Measurements from ENCODE around the gene DGKD. TPM values are rescaled to one million over a fixed set of nuclear protein-coding genes. Genes with fewer than 3 reads are reported as not detected.

Gene DGKD
- total RNA-seq, 1 experiment from 2014 or later: 52.0 TPM

GRCh38 chr2:233462826-233463470 is 108.7 kb downstream of the DGKD start:
- H3K36me3 ChIP-seq (ENCODE audit: control insufficient read depth in 1 of 2, insufficient read depth in 2 of 2, low read length in 2 of 2): peaks cover 18 to 19% of the 10 kb centered on the region in 2 experiments
- RAD21 ChIA-PET (ENCODE audit: low non-redundant PET in 1 of 2, low total read pairs in 2 of 2, uncharacterized antibody in 2 of 2, unreplicated experiment in 2 of 2): no interaction called here
- no peak overlapping the region for H3K4me3 ChIP-seq (replicated peaks in 1 of 2; ENCODE audit: low read depth in 1 of 2, low read length in 2 of 2)
- ATAC-seq: no peak
- no peak overlapping the region for H3K4me2 ChIP-seq (ENCODE audit: low read length)
- no peaks in the 10 kb centered on the region for H3K9me3 ChIP-seq (ENCODE audit: control insufficient read depth in 1 of 2, insufficient read depth in 1 of 2, low read depth in 1 of 2, low read length in 2 of 2)
- no peak for DNase-seq (ENCODE audit: low read depth, low spot score)
- TF ChIP-seq ZFX (IDR thresholded peaks at IDR 0.05) (no peak), ELF1 (IDR thresholded peaks at IDR 0.05; ENCODE audit: borderline replicate concordance, low read depth) (no peak), CTCF (IDR thresholded peaks at IDR 0.05 in 2 of 3, conservative IDR thresholded peaks at IDR 0.05 in 1 of 3; ENCODE audit: borderline replicate concordance in 1 of 3, insufficient read depth in 1 of 3, low read depth in 2 of 3, low read length in 2 of 3) (no peak), EZH2 (IDR thresholded peaks at IDR 0.05) (no peak), SP1 (IDR thresholded peaks at IDR 0.05; ENCODE audit: low read depth) (no peak), FOSL1 (IDR thresholded peaks at IDR 0.05; ENCODE audit: low read depth) (no peak), MAX (IDR thresholded peaks at IDR 0.05) (no peak), JUND (IDR thresholded peaks at IDR 0.05) (no peak), CEBPB (IDR thresholded peaks at IDR 0.05; ENCODE audit: low read depth) (no peak), YY1 (IDR thresholded peaks at IDR 0.05; ENCODE audit: extremely low read depth, insufficient replicate concordance, low read depth, low read length) (no peak), POLR2AphosphoS5 (IDR thresholded peaks at IDR 0.05; ENCODE audit: low read depth, low read length) (no peak)
- CTCF ChIA-PET: no interaction called here
- no peaks in the 10 kb centered on the region for H4K20me1 ChIP-seq (ENCODE audit: insufficient read depth)
- no peak overlapping the region for H2AFZ ChIP-seq (ENCODE audit: low read depth, low read length, poor library complexity, severe bottlenecking)
- H3K9ac ChIP-seq (ENCODE audit: low read length): no peak overlapping the region
- no peaks in the 10 kb centered on the region for H3K79me2 ChIP-seq (ENCODE audit: insufficient read depth, low read length)
- no peak overlapping the region for H3K27ac ChIP-seq (ENCODE audit: low read depth, low read length)
- POLR2A ChIA-PET: no interaction called here
- H3K4me1 ChIP-seq (ENCODE audit: control insufficient read depth in 1 of 2, insufficient read depth in 2 of 2, low read length in 2 of 2): no peaks in the 10 kb centered on the region
- no peaks in the 10 kb centered on the region for H3K9me2 ChIP-seq (ENCODE audit: insufficient read depth)
- no TSS peak for BruUV-seq (replicated peaks)
- no peaks in the 10 kb centered on the region for H3K27me3 ChIP-seq (ENCODE audit: insufficient read depth, low read length)
- intact Hi-C loops (cut with micrococcal nuclease): no loop called here
